ENCODE measurements around the gene PLBD2.
"Not testable (repeated sequence)": the region's sequence is repeated elsewhere in the genome, so short reads cannot be mapped to it uniquely, and the experiment has no call there.

Gene PLBD2

GRCh38 chr12:113348849-113349536, 9.4 kb upstream of the PLBD2 start:
- no peak for TF ChIP-seq CTCF (IDR thresholded peaks at IDR 0.05; ENCODE audit: insufficient read depth, low read length, missing control alignments)
- DNase-seq (ENCODE audit: low read depth, low spot score), result no peak
- ChIA-PET POLR2A (no interaction called here), CTCF (no interaction called here)
- no peak overlapping the region for H3K4me3 ChIP-seq (ENCODE audit: low read depth, low read length)

DNA sequence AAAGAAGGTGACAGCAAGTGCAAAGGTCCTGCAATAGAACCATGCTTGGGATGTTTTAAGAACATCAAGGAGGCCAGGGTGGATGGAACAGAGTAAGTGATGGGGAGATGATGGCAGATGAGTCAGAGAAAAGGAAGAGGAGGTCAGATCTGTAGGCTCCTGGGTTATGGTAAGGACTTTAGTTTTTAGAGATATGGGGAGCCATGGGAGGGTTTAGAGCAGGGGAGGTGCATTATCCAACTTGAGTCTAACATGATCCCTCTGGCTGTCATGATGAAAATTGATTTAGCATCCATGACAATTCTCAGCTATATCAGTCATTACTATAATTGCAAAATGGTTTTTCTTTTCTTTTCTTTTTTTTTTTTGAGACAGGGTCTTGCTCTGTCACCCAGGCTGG, 7.3 kb upstream of the PLBD2 start:
- POLR2A ChIA-PET, result no interaction called here
- no peak overlapping the region for H3K4me3 ChIP-seq (ENCODE audit: low read depth, low read length)

DNA sequence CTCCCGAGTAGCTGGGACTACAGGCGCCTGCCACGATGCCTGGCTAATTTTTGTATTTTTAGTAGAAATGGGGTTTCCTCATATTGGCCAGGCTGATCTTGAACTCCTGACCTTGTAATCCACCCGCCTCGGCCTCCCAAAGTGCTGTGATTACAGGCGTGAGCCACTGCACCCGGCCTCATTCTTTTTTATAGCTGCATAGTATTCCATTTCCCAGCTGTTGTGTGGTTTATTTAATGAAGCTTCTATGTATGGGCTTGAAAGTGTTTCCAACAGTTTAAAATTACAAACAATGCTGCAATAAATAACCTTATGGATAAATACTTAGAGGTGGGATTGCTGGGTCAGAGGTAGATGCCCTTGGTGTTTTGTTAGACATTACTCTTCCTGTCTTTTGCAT, 4.2 kb upstream of the PLBD2 start:
- ChIA-PET POLR2A (interaction anchor here (0.7 kb wide), 1 partner anchor 159 kb away, joined by 8 read pairs; no protein-coding TSS in a partner anchor), CTCF (interaction anchor here (0.9 to 1.0 kb wide), 2 partner anchors 9 to 12 kb away, joined by 3 read pairs; no protein-coding TSS in a partner anchor)
- DNase-seq (ENCODE audit: low read depth, low spot score); H3K4me3 ChIP-seq (ENCODE audit: low read depth, low read length): not testable (repeated sequence)

More for the DNA sequence above, 7.3 kb upstream of the PLBD2 start:
- TF ChIP-seq CTCF (IDR thresholded peaks at IDR 0.05; ENCODE audit: insufficient read depth, low read length, missing control alignments), result no peak
- DNase-seq (ENCODE audit: low read depth, low spot score), result no peak
- CTCF ChIA-PET, result no interaction called here

- TF ChIP-seq CTCF (IDR thresholded peaks at IDR 0.05; ENCODE audit: insufficient read depth, low read length, missing control alignments), result no peak
- CTCF ChIA-PET, result interaction anchor here (1.0 to 1.1 kb wide), 2 partner anchors 12 to 50 kb away, joined by 3 read pairs; no protein-coding TSS in a partner anchor
- POLR2A ChIA-PET, result no interaction called here
- peak overlapping the region; percentile 87 for H3K4me3 ChIP-seq (ENCODE audit: low read depth, low read length)
- no peak for DNase-seq (ENCODE audit: low read depth, low spot score)
These were observed 949 bp downstream of the PLBD2 start for GRCh38 chr12:113359133-113359938.

GRCh38 chr12:113359939-113360748, 1.8 kb downstream of the PLBD2 start:
- peak; percentile 16 for TF ChIP-seq CTCF (IDR thresholded peaks at IDR 0.05; ENCODE audit: insufficient read depth, low read length, missing control alignments)
- ChIA-PET CTCF (interaction anchor here (1.1 kb wide), 1 partner anchor 11 kb away, joined by 3 read pairs; no protein-coding TSS in a partner anchor), POLR2A (no interaction called here)
- H3K4me3 ChIP-seq (ENCODE audit: low read depth, low read length), result peak overlapping the region; percentile 0
- DNase-seq (ENCODE audit: low read depth, low spot score), result no peak

GRCh38 chr12:113361574-113362370, 3.4 kb downstream of the PLBD2 start:
- POLR2A ChIA-PET, result interaction anchor here (1.1 kb wide), 1 partner anchor 60 kb away, joined by 3 read pairs; the partner anchor contains the start of gene SDSL
- CTCF ChIA-PET, result interaction anchor here (0.8 to 1.2 kb wide), 2 partner anchors 49 to 50 kb away, joined by 3 to 5 read pairs; no protein-coding TSS in a partner anchor
- no peak for DNase-seq (ENCODE audit: low read depth, low spot score)
- TF ChIP-seq CTCF (IDR thresholded peaks at IDR 0.05; ENCODE audit: insufficient read depth, low read length, missing control alignments), result no peak
- H3K4me3 ChIP-seq (ENCODE audit: low read depth, low read length), result no peak overlapping the region
